IPS DF 4.7 (cell line): ENCODE data around the gene FGGY.

ENCODE experiments used
- DNase-seq: peaks from one replicate; pipeline ENCODE4 v3.0.0-alpha.2; 2013; ENCODE audit warnings: low spot score; ENCODE audit errors: extremely low read depth

The FGGY gene

GRCh38 chr1:59673573-59674450 lies 376.9 kb downstream of the FGGY start:
- DNase-seq, result no peak

- DNase-seq, result no peak
Measured at GRCh38 chr1:59674595-59674994, 377.7 kb downstream of the FGGY start.

DNA sequence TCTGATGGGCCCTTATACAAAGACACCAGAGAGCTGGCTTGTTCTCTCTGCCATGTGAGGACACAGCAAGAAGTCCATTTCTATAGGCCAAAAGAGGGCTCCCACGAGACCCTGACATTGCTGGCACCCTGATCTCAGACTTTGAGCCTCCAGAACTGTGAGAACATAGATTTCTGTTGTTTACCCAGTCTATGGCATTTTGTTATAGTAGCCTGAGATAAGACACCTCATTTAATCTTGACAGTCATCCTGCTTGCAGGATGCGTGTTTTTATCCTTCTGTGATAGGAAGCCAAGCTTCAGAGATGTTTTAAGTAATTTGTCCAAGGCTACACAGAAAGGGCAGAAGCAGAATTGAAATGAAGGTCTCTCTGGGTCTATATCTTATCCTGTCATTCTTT lies 379.0 kb downstream of the FGGY start:
- DNase-seq, result no peak

- no peak for DNase-seq
Measured at GRCh38 chr1:59678040-59678439, 381.1 kb downstream of the FGGY start.

- DNase-seq, result no peak
Measured at GRCh38 chr1:59678493-59679228, 381.8 kb downstream of the FGGY start.

GRCh38 chr1:59680044-59680443 lies 383.1 kb downstream of the FGGY start:
- no peak for DNase-seq

GRCh38 chr1:59682396-59683080 lies 385.6 kb downstream of the FGGY start:
- no peak for DNase-seq

GRCh38 chr1:59683197-59683596 lies 386.3 kb downstream of the FGGY start:
- no peak for DNase-seq

DNA sequence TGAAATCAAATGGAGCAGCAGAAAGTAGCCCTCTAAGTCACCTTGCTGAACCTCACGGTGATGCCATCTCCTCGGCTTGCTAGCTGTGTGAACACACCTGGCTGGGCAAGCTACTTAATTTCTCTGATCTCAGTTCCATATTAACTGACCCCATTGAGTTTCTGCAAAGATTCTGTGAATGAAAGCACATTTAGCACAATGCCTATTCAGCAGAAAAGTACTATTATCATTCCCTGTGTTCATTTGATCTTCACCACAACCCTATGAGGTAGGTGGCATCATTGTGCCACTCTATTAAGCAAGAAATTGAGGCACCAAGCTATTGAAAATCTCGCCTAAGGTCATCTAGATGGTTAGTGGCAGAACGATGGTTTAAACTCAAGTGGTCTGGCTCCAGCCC lies 387.8 kb downstream of the FGGY start:
- DNase-seq, result no peak

- no peak for DNase-seq
Measured at GRCh38 chr1:59685101-59685500, 388.2 kb downstream of the FGGY start.

DNA sequence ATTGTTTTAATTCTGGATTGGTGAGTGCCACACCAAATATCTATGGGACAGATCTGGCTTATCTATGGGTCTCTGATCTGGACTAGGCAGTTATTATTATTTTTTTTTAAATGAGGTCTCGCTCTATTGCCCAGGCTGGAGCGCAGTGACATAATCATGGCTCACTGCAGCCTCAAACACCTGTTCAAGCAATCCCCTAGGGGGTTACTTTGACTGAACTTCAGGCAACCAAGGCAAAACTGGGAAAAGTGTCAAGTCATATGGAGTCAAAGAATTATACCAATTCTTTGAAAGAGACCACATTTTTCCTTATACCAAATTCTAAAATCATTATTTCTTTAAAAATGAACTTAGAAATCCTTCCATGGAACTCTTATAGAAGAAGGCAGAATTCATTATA lies 388.8 kb downstream of the FGGY start:
- no peak for DNase-seq

GRCh38 chr1:59686170-59686569 lies 389.3 kb downstream of the FGGY start:
- no peak for DNase-seq

GRCh38 chr1:59686574-59686973 lies 389.7 kb downstream of the FGGY start:
- DNase-seq, result no peak

DNA sequence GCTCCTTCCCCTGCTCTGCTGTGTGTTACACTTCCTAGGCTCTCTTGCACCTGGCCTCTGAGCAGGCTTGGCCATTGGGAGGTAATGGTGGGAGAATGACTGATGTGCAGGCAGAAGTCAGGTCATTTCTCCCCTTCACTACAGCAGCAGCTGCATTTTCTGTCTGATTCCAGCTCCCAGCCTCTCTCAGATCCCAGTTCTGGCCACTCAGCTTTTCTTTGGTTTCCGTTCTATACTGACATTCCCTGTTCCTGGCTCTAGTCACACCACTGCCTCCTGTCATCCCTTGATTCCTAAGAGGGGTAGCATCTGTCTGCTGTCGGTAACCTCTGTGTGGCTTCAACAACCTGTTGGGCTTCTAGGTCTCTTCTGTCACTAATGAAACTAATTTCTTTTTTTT lies 390.2 kb downstream of the FGGY start:
- DNase-seq, result no peak

DNA sequence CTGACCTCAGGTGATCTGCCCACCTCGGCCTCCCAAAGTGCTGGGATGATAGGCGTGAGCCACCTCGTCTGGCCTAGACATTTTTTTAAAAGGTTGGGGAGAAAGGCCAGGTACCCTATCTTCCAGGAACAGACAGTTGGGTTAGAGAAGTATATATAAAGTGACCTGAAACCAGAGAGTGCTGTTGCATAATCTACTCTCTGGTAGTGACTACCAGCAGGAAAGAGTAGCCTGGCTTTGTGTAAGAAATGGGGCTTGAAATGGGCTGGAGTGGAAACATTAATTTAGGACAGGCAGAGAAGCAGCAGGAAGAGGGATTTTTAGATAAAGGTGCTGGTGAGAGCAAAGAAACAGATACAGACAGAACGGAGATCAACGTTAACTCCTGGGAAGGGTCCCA lies 392.1 kb downstream of the FGGY start:
- DNase-seq, result no peak

GRCh38 chr1:59689730-59690129 lies 392.8 kb downstream of the FGGY start:
- no peak for DNase-seq

- no peak for DNase-seq
Measured at GRCh38 chr1:59690171-59690930, 393.5 kb downstream of the FGGY start.

- no peak for DNase-seq
Measured at GRCh38 chr1:59691261-59691660, 394.4 kb downstream of the FGGY start.

- no peak for DNase-seq
Measured at GRCh38 chr1:59692591-59692990, 395.7 kb downstream of the FGGY start.

GRCh38 chr1:59693406-59693805 lies 396.5 kb downstream of the FGGY start:
- no peak for DNase-seq

- no peak for DNase-seq
Measured at GRCh38 chr1:59695252-59695651, 398.4 kb downstream of the FGGY start.
